Omental fat pad (tissue), 4 donors: Measurements from ENCODE around the gene OXGR1. TPM values are rescaled to one million over a fixed set of nuclear protein-coding genes. Genes with fewer than 3 reads are reported as not detected.
"Not testable (repeated sequence)": the region's sequence is repeated elsewhere in the genome, so short reads cannot be mapped to it uniquely, and the experiment has no call there.

Experiments
- ATAC-seq: fragments of 150-250 bp; one replicate; pipeline ENCODE4 v1.9.1; 2016; ENCODE audit warnings: mild to moderate bottlenecking, moderate library complexity; ENCODE audit not compliant: low FRiP score
- DNase-seq: peaks from one replicate; pipeline ENCODE4 v3.0.0-alpha.2; 2019; ENCODE audit warnings: low spot score
- CTCF ChIP-seq, 3 donors: fragments of 450-650 bp; IDR thresholded peaks; one replicate each; pipeline ENCODE4 v1.5.1; 2016 to 2017; ENCODE audit warnings: antibody characterized with exemption in 3 of 3, mild to moderate bottlenecking in 3 of 3, moderate library complexity in 2 of 3
- total RNA-seq, 4 donors: library from RNA; depleted of rRNA; stranded (reverse); fragments of >200 nt; gene quantifications; one replicate each; pipeline ENCODE4 v1.1.0, GENCODE V29; 2016

OXGR1 gene
- total RNA-seq, 4 donors from 2014 or later: 0.37 to 5.4 (median 1.1) TPM

GRCh38 chr13:96988441-96988840 lies 5.8 kb downstream of the OXGR1 start:
- no peak for TF ChIP-seq CTCF (IDR thresholded peaks at IDR 0.05)
- no peak for ATAC-seq
- no peak for DNase-seq

- TF ChIP-seq CTCF (IDR thresholded peaks at IDR 0.05): no peak
- no peak for DNase-seq
- no peak for ATAC-seq
Observed at GRCh38 chr13:96984051-96984508, 10.2 kb downstream of the OXGR1 start.

- no peak for DNase-seq
- no peak for ATAC-seq
- no peak for TF ChIP-seq CTCF (IDR thresholded peaks at IDR 0.05)
Observed at GRCh38 chr13:96982672-96983071, 11.6 kb downstream of the OXGR1 start.

GRCh38 chr13:96979861-96980260 lies 14.4 kb downstream of the OXGR1 start:
- not testable (repeated sequence) for DNase-seq, ATAC-seq

- no peak for DNase-seq
- no peak for ATAC-seq
- no peak for TF ChIP-seq CTCF (IDR thresholded peaks at IDR 0.05)
Observed at GRCh38 chr13:96968027-96968426, 26.2 kb downstream of the OXGR1 start.

- no peak for DNase-seq
- ATAC-seq: no peak
- no peak for TF ChIP-seq CTCF (IDR thresholded peaks at IDR 0.05)
Observed at GRCh38 chr13:96967248-96967745, 27.0 kb downstream of the OXGR1 start.

GRCh38 chr13:96966415-96967102 lies 27.7 kb downstream of the OXGR1 start:
- no peak for TF ChIP-seq CTCF (IDR thresholded peaks at IDR 0.05)
- no peak for DNase-seq
- no peak for ATAC-seq
